HK-2 (cell line): ENCODE data around the gene MCM8.

ENCODE experiments used
- DNase-seq: peaks from one replicate; pipeline ENCODE4 v3.0.0-alpha.2; 2018; ENCODE audit not compliant: unreplicated experiment

Gene MCM8

GRCh38 chr20:5950271-5951031, at the start of gene MCM8, which contains the start of gene TRMT6:
MCM8 (plus strand) TSS chr20:5950652; CDS start chr20:5952016, 1,364 bp downstream.
TRMT6 (minus strand) TSS chr20:5950533; CDS start chr20:5950405, 128 bp downstream.
- DNase-seq = peak; percentile 98

DNA sequence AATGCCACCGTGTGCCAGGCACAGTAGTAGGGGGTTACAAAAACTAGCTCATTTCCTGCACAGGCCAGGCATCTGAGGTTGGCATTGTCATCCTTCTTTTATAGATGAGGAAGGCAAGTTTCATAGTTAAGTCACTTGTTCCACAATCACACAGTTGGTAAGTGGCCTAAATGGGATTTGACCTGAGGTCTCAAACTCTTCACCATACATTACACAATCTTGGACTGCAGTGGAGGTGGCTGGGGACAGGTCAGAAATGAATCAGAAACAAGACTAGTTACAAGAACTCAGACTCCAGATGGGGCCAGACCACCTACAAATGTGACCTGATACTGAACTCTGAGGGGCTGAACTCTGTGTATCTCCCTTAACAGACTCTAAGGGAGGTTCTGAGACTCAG, 49.5 kb upstream of the MCM8 start:
- no peak for DNase-seq

DNA sequence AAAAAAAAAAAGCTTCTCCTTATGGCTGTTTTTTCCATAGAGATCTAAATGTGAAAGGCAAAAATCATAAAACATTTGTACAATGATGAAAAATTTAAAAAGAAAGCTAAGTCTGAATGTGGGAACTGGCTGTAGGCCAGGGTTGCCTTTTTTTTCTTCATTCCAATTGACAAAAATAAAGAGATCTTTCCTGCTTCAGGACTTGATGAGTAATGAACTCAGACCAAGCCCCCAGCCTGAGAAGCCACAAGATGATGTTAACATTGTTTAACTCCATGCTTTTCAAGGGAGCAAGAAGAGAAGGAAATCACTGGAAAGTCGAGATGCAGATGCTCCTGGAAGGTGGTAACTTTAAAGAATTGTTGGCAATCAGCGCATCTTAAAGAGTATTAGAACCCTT, 41.5 kb upstream of the MCM8 start:
- DNase-seq = no peak

GRCh38 chr20:5910186-5910585, 40.3 kb upstream of the MCM8 start:
- no peak for DNase-seq

DNA sequence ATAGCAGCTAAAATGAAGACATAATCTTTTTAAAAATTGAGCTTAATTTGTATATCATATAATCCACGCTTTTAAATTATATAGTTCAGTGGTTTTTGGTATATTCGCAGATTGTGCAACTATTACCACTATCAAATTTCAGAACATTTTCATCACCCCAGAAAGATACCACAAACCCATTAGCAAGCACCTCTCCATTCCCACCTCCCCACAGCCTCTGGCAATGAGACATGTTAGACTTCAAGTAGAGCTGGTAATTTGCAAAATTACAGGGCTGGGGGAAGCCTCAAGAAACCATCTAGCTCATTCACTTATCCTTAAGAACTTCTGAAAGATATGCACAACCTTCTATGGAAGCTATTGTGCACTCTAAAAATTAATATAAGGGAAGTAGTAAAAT, 37.3 kb upstream of the MCM8 start:
- DNase-seq = no peak

DNA sequence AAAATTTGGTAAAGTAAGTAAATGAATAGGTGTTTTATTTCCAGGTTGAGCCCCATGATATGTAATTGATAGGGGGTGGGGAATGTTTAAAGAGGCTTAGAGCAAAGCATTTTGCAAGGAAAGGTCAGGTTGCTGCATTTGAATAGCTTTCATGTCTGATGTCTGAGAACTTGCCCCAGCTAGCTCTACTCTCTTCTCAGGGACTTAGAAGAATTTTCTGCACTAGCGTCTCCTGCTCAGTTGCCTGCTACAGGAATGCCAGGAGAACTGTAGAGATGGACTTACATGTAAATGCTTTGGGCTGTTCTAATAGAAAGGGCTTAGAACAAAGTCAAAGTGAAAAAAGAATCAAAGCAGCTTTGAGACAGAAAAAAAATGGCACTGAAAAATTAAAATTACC, 35.6 kb upstream of the MCM8 start:
- no peak for DNase-seq

GRCh38 chr20:5918856-5919625, 31.4 kb upstream of the MCM8 start:
- peak; percentile 35 for DNase-seq

DNA sequence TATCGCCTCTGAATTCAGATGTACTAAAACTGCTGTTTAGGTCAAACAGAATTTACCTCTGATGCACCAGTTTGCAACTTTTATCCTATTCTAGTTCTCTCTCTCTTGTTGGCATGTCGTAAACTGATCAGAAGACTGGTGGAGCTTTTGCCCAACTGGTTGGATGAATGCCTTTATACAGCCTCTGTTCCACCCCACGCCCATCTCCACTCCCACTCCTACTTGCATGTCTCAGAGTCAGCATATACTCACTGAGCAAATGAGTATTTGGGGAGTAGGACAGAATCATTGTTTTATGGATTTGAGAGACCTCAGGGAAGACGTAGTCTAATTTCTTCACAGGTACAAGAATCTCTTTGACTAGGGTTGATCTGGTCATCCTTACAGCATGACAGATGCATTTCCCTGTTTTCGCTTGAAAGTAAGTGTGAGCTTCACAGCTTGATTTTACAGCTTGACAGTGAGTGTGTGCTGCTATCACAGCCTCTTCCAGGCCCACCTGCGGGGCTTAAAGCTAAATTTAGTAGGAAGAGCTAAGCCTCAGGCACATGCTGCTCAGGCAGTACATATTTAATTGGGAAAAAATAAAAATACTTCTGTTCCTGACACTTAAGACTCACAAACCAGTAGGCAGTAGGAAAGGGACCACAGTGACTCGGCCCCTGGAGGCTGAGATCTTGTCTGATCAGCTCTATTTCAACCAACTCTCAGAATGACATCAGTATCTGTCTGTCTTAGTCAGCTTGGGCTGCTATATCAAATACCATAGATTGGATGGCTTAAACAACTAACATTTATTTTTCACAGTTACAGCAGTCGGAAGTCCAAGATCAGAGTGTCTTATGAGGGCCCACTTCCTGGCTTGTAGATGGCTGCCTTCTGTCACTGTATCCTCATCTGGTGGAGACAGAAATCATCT, 30.6 kb upstream of the MCM8 start:
- DNase-seq = no peak

- no peak for DNase-seq
Observed at GRCh38 chr20:5920581-5920980, 29.9 kb upstream of the MCM8 start.

GRCh38 chr20:5923493-5923892, 27.0 kb upstream of the MCM8 start:
- DNase-seq = no peak

DNA sequence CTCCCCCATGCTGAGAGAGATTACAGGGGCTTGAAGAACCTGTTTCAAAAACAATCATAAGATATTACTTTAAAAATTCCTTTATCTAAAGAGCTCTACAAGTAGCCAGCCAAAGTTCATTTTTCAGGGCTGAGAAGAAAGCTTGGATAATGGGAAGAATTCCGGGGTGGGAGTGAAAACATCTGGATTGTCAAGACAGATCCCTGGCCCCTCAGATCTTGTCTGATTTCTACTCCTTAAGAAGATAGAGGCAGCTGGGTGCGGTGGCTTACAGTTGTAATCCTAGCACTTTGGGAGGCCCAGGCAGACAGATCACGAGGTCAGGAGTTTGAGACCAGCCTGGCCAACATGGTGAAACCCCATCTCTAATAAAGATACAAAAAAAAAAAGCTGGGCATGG, 24.9 kb upstream of the MCM8 start:
- no peak for DNase-seq

DNA sequence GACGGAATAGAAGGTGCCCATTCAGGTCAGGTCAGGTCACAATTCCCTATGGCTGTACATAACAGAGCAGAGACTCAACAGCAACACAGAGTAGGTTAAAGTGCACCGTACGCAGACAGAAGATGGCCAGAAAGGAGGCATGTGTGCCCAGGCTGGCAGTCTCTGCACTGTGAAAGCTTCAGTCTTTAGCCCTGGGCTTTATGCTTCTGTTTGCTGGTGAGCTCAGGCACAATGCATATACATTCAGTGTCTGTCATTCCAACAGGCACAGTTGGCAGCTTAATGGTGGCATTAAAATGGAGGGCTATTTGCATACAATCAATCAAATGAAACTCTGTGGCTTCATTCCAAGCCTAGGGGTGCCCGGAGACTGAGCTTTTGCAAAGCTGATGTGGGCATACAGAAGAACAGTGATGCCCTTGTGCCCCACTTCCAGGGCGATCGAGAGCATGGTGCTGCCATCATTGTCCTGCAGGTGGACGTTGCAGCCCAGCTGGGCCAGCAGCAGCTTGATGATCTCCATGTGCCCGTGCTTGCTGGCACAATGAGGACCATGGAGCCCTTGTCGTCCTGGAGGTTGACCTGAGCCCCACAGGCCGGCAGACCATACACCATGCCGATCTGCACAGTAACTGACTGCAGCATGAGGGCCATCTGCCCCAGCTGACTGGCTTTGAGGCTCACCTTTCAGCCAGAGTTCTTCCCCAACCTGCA, 22.5 kb upstream of the MCM8 start:
- DNase-seq = no peak

DNA sequence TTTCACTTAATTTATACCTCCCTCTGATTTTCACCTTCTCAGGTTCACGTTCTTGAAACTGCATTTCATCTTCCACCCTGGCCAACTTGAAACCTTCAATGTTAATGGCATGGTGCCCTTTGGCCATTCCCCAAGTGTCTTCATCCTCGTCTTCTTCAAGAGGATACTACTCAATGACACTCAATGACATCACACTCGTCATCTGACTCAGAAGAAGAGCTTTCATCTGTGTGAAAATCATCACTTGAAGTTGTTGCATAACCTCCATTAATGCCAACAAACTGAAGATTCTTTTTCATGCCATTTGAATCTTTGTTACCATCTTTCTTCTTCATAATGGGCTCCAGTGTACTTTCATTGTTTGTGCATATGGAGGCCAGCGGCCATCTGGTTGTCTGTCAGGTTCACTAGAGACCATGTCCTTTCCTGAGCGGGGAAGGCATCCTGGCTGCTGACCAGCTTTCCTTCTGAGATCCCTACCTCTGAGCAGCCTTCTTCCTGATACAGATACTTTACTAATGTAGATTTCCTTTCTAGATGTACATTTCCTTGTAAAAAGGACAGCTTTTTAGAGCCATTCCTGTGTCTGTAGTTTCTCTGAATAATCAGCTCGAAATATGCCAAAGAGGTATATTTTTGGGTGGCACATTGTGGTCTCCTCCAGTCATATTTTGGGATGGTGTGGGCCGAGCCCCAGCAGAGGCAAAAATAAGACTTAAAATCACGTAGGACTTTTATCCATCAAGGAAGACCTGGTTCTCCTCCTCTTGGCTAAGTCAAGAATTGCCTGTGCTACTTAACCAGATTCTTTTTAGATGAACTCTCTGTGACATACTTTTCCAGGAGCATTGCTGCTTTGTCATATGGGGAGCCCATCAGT, 21.4 kb upstream of the MCM8 start:
- no peak for DNase-seq

DNA sequence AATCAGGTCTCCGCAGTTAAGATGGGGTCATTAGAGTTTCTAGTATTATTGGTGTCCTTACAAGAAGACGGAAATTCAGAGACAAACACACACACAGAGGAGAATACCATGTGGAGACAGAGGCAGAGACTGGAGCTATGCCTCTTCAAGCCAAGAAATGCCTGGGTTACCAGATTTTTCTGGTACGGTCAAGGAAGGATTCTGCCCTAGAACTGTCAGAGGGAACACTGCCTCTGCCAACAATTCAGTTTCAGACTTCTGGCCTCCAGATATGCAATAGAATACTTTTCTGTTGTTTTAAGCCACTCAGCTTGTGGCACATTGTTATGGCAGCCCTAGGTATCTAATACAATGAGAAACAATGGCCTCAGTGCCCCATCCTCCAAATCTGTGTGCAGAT, 19.0 kb upstream of the MCM8 start:
- DNase-seq = no peak

- DNase-seq = no peak
Observed at GRCh38 chr20:5932796-5933195, 17.7 kb upstream of the MCM8 start.

DNA sequence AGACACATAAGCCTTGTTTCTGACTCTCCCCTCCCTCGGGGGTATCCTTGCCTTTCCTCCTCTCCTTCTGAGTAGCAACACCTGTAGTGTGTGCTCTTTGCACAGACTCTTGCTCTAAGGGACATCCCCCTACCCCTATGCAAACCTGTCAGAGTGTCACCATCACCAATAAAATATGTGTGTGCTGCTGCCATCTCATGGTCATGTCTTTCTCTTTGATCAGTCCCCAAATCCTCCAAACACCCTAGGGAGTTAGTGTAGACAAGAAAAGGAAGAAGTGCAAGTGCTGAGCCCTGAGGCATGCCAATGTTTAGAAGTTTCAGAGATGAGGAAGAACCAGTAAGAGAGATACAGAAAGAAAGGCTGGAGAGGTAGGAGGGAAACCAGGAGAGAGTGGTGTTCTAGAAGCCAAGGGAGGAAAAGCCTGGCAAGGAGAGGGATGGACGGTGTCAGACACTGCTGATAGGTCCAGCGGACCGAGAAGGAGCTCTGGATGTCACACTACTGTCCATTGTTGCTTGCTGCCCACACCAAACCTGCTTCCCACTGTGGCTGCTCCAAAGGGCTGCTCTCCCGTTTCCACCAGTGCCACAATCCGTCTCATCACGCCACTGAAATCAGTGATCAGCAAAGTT, 16.5 kb upstream of the MCM8 start:
- no peak for DNase-seq

DNA sequence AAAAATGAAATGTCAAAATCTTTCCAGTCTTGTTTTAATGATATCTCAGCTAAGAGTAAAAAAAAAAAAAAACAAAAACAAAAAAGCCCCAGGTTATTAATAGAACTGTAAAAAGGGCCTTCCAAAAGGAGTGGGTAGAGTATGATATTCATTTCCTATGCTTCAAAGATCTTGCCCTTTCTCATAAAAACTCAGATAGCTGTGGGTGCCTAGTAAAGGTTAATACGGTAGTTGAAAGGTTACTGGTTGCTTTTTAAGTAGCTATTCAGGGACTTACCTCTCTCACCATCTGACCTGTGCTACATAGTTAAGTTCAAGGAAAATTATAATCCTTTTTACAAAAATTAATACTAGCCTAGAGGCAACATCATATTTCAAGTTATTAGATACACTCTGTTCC, 15.1 kb upstream of the MCM8 start:
- no peak for DNase-seq

DNA sequence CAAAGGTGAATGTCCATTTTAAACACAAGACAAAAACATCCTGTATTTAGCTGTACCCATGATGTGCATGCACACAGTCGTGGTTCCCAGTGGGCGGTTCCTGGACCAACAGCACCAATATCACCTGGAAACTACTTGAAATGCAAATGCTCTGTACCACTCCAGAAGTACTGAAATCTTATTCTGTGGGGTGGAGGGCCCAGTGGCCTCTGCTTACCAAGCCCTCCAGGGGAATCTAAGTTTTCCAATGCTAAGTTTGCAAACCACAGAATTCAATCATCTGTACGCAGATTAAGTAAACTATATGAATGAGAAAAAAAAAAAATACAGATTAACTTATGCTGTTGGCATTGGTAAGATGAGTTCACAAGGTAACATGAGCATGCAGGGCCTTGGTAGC, 14.2 kb upstream of the MCM8 start:
- no peak for DNase-seq

DNA sequence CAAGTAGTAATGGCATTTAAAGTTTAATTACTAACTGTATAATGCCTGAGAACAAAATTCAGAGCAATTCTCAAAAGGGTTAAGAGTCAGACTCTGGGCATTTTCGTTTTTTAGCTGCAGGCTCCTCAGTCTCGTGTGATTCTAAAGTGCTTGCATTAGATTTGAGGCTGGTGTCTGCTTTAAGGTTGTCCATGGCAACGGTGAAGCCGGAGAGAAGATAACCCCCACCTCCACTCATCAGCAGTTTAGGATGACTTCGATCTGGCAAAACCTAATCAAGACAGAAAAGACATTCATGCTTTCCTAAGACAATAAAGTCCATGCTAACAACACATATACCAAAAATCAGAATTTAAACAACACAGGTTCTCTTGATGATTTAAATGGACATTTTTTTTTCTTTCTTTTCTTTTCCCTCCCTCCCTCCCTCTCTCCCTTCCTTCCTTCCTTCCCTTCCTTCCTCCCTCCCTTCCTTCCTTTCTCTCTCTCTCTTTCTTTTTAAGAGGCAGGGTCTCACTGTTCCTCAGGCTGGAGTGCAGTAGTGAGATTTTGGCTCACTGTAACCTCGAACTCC, 11.9 kb upstream of the MCM8 start:
- no peak for DNase-seq

- DNase-seq = no peak
Observed at GRCh38 chr20:5945963-5946362, 4.5 kb upstream of the MCM8 start.
